GM20000 (cell line): ENCODE data around the gene PFKFB2.

ENCODE experiments used
- DNase-seq: peaks from one replicate; pipeline ENCODE4 v3.0.0; 2012; ENCODE audit warnings: low spot score
- TF ChIP-seq, protein P1 (sequence below): IDR thresholded peaks from 2 replicates; pipeline ENCODE4 v1.5.1; 2012; ENCODE audit warnings: mild to moderate bottlenecking, control low read depth; ENCODE audit errors: extremely low read depth, missing control alignments

PFKFB2 gene

DNA sequence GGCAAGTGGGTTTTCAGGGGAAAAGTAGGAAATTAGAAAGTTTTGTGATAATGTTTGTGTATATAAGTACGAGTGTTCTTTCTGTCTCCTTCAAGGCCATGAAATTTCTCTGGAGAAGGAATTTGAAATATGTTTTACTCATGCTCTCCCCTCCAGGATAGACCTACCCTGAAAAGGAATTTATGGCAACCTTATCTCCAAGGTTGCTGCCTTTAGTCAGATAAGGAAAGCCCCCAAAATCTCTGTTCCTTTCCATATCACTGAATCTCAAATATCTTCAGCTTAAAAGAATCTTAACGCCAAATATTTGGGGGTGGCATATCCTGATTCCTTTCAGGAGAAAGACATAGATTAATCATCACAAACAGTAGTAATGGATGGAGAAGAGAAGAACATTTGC, 35.1 kb downstream of the PFKFB2 start:
- TF ChIP-seq, protein P1, sequence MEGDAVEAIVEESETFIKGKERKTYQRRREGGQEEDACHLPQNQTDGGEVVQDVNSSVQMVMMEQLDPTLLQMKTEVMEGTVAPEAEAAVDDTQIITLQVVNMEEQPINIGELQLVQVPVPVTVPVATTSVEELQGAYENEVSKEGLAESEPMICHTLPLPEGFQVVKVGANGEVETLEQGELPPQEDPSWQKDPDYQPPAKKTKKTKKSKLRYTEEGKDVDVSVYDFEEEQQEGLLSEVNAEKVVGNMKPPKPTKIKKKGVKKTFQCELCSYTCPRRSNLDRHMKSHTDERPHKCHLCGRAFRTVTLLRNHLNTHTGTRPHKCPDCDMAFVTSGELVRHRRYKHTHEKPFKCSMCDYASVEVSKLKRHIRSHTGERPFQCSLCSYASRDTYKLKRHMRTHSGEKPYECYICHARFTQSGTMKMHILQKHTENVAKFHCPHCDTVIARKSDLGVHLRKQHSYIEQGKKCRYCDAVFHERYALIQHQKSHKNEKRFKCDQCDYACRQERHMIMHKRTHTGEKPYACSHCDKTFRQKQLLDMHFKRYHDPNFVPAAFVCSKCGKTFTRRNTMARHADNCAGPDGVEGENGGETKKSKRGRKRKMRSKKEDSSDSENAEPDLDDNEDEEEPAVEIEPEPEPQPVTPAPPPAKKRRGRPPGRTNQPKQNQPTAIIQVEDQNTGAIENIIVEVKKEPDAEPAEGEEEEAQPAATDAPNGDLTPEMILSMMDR = no peak
- DNase-seq = no peak

DNA sequence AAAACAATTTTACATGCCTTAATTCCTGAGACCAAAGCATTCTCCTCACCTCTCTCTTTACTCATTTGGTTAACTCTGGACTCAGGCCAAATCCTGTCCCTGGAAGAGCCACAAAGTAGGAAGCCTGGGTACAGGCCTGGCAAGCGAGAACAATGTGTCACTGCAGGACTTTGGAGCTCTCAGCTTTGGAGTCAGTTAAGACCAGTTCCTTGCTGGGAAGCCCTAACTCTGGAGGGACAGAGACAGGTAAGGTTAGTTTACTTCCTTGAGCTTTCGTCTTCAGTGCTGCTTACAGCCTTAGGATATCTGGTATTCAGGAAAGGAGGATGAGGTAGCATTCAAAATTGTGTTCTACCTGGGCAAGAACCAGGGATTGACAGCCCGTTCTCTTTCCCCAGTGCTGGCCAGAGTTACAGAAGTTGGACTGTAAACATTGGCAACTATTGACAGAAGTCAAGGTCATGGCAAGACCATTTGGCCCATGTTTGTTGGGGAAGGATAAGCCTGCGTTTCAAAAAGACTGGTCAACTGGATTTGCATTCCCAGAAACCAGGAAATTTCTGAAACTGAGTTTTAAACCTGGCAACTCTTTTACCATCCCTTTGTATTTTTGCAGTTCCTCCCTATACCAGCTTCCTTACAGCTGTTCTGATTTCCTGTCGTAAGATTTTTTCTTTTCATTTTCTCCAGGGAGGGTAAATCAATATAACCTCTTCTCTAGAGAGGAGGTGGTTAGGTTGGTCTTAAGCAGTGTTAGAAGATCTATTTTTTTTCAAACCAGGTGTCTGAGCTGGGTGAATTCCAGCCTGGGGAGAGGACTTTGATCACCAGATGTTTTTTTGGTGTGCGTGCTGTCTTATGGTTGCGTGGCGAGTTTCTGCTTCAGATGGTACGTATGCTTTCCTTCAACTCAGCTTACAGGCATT, 35.9 kb downstream of the PFKFB2 start, which contains the start of gene C4BPB:
Gene C4BPB (plus strand): TSS at position 160 of the 926 bp plus-strand sequence. CDS start 672 bp downstream, at position 832.
- TF ChIP-seq, protein P1 = no peak
- DNase-seq = no peak

DNA sequence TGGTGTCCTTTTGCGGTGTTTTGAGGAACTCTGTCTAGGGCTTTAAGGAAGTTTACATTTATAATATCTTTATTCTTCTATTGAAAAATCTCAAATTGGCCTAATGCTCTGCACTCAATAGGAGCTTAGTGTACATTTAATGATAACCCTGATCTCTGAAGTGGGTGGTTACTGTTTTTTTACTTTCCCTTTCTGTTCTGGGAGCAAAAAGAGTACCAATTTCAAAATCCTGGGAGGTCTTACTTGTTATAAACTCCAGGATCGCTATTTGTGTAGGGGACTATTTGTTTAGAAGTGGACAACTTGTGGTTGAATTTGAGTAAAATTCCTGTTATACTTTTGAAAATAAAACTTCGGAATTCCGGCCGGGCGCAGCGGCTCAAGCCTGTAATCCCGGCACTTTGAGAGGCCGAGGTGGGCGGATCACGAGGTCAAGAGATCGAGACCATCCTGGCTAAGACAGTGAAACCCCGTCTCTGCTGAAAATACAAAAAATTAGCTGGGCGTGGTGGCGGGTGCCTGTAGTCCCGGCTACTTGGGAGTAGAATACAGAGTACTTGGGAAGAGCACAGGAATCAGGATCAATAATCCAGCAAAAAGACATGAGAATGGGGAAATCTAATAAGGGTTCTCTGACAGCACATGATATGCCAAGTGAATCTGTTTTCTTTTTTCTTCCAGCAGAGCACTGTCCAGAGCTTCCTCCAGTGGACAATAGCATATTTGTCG, 36.7 kb downstream of the PFKFB2 start:
- DNase-seq = no peak

DNA sequence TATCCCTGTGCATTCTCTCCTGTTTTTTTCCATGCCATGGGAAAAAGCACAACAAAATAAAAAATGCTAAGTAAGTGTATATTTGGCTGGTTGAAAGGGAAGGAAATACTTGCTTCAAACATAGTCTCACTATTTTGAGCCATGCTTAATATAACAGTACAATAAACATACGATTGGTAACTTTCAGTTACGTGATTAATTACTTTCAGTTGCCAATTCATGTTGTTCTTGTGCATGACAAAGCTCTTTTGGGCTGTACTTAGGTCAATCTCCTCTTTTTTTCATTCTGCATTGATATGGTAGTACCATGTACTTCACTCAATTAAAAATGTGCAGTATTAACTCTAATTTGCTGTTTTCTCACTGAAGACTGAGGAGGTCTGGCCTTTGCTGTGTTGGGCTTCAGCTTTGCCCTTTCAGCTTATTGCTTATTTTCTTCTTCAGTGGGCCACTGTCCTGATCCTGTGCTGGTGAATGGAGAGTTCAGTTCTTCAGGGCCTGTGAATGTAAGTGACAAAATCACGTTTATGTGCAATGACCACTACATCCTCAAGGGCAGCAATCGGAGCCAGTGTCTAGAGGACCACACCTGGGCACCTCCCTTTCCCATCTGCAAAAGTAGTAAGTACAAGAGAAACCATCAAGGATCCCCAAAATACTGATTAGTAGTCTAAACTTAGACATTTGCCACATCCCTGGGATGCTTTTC, 38.3 kb downstream of the PFKFB2 start:
- TF ChIP-seq, protein P1 = no peak
- DNase-seq = no peak

More for the DNA sequence above, 36.7 kb downstream of the PFKFB2 start:
- TF ChIP-seq, protein P1 = no peak

DNA sequence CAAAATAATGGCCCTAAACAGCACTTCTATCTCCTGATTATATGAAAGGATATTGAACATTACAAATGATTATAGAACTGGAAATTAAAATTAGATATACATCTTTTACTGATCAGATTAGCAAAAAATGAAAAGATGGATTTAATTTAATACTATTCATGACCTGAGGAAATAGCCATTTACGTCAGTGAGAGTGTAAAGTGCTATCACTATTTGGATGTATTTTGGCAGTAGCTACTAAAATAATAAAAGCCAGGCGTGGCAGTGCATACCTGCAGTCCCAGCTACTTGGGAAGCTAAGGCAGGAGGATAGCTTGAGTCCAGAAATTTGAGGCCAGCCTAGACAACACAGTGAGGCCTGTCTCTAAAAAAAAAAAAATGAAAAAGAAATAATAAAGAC, 40.9 kb downstream of the PFKFB2 start:
- DNase-seq = no peak
- TF ChIP-seq, protein P1 = no peak

DNA sequence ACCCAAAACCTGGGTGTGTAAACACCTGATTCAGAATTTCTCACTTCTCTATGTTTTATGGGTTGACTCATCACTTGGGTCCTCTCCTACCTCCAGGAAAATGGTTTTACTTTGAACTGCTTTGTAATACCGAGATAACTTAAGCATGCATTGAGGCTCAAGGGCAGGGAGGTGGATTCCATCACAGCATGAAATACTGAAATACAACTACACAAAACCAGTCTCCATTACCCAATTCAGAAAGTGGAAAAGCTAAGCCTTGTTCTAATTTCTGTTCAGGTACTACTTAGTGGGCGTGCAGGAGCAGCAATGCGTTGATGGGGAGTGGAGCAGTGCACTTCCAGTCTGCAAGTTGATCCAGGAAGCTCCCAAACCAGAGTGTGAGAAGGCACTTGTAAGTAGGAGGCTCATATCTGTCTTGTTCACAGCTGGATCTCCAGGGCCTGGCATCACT, 44.8 kb downstream of the PFKFB2 start:
- peak; percentile 56 for DNase-seq
- TF ChIP-seq, protein P1 = no peak
